Measurements from ENCODE around the gene SLC32A1. TPM values are rescaled to one million over a fixed set of nuclear protein-coding genes. Genes with fewer than 3 reads are reported as not detected.

SLC32A1 gene
- not detected in 5 replicates for total RNA-seq (2022; extraction: Qiagen RNA extraction)

GRCh38 chr20:38723848-38724625, at the start of gene SLC32A1:
SLC32A1 (plus strand) TSS chr20:38724486; CDS start chr20:38724725, 239 bp downstream.

GRCh38 chr20:38748097-38748860, 24.0 kb downstream of the SLC32A1 start, which contains the start of gene ACTR5:
ACTR5 (plus strand) TSS chr20:38748460; CDS start chr20:38748479, 19 bp downstream.

Other genes starting within 250 kb of the SLC32A1 start
- not detected in 5 replicates for gene ADIG, start 143.3 kb upstream of the SLC32A1 start, total RNA-seq (2022; extraction: Qiagen RNA extraction)
- gene ARHGAP40, start 122.7 kb upstream of the SLC32A1 start, total RNA-seq (2022; extraction: Qiagen RNA extraction), result 0.02 TPM in 1 of 5 replicates, not detected in the others
- 8.8 to 11.0 TPM (median 10.3 TPM) in 5 replicates for gene ACTR5, start 24.0 kb downstream of the SLC32A1 start, total RNA-seq (2022; extraction: Qiagen RNA extraction)
- gene PPP1R16B, start 81.2 kb downstream of the SLC32A1 start, total RNA-seq (2022; extraction: Qiagen RNA extraction), result 0.12 to 0.22 TPM (median 0.14 TPM) in 5 replicates
- gene FAM83D, start 201.9 kb downstream of the SLC32A1 start, total RNA-seq (2022; extraction: Qiagen RNA extraction), result 61.3 to 74.4 TPM (median 69.6 TPM) in 5 replicates
- 7.7 to 8.1 TPM (median 7.8 TPM) in 5 replicates for gene DHX35, start 237.9 kb downstream of the SLC32A1 start, total RNA-seq (2022; extraction: Qiagen RNA extraction)

Data from A549 treated with CORT108297 at 1 μM for 4 hours (cell line).